OCI-LY3 (cell line): ENCODE results near the gene PIWIL1.

Experiments
- H2AFZ ChIP-seq: fragments of 200-600, 300-600 bp; shearing (Covaris generic); 2 replicates; pipeline ENCODE4 v1.6.0; 2014; ENCODE audit warnings: antibody characterized with exemption, low read depth, low read length
- H3K27ac ChIP-seq: fragments of 200-600, 300-600 bp; sonication (generic); 2 replicates; pipeline ENCODE4 v1.5.1; 2014; ENCODE audit warnings: mild to moderate bottlenecking, low read length, moderate library complexity, mixed read lengths
- H3K27me3 ChIP-seq: fragments of 200-600, 300-600 bp; sonication (generic); 2 replicates; pipeline ENCODE4 v1.6.1; 2014; ENCODE audit warnings: low read depth, low read length, mixed read lengths
- H3K36me3 ChIP-seq: fragments of 200-600, 300-600 bp; sonication (generic); replicated peaks from 2 replicates; pipeline ENCODE3; 2014; ENCODE audit warnings: low read depth, low read length, mixed read lengths
- H3K4me1 ChIP-seq: fragments of 300-600, 200-600 bp; sonication (generic); 2 replicates; pipeline ENCODE4 v1.6.1; 2014; ENCODE audit warnings: low read length, mixed read lengths
- H3K4me2 ChIP-seq: fragments of 200-600, 300-600 bp; sonication (generic); 2 replicates; pipeline ENCODE4 v1.6.1; 2014; ENCODE audit warnings: low read length, mixed read lengths
- H3K4me3 ChIP-seq: fragments of 300-600, 200-600 bp; sonication (generic); 2 replicates; pipeline ENCODE4 v1.5.1; 2014; ENCODE audit warnings: antibody characterized with exemption, mild to moderate bottlenecking, low read length, moderate library complexity
- H3K79me2 ChIP-seq: fragments of 300-600, 200-600 bp; shearing (Covaris generic); 2 replicates; pipeline ENCODE4 v1.6.1; 2014; ENCODE audit warnings: mild to moderate bottlenecking, low read length, mixed read lengths
- H3K9ac ChIP-seq: fragments of 300-600, 200-600 bp; shearing (Covaris generic); 2 replicates; pipeline ENCODE4 v1.6.0; 2014; ENCODE audit warnings: mild to moderate bottlenecking, low read length, moderate library complexity
- H3K9me3 ChIP-seq: fragments of 200-600, 300-600 bp; shearing (Covaris generic); 2 replicates; pipeline ENCODE4 v1.6.1; 2014; ENCODE audit warnings: low read length, mixed read lengths; ENCODE audit not compliant: insufficient read depth
- H4K20me1 ChIP-seq: fragments of 200-600, 300-600 bp; sonication (generic); 2 replicates; pipeline ENCODE4 v1.6.1; 2016; ENCODE audit warnings: low read length, mixed read lengths; ENCODE audit not compliant: insufficient read depth
- EZH2phosphoT487 ChIP-seq: fragments of 200-600 bp; shearing (Covaris generic); IDR thresholded peaks from 2 replicates; pipeline ENCODE4 v1.6.1; 2018; ENCODE audit warnings: antibody characterized with exemption, mixed run types, low read depth
- TF ChIP-seq, protein P1 (sequence below): fragments of 200-600, 300-600 bp; sonication (generic); IDR thresholded peaks from 2 replicates; pipeline ENCODE4 v1.5.1; 2014; ENCODE audit warnings: antibody characterized with exemption, low read length, low read depth

The PIWIL1 gene

DNA sequence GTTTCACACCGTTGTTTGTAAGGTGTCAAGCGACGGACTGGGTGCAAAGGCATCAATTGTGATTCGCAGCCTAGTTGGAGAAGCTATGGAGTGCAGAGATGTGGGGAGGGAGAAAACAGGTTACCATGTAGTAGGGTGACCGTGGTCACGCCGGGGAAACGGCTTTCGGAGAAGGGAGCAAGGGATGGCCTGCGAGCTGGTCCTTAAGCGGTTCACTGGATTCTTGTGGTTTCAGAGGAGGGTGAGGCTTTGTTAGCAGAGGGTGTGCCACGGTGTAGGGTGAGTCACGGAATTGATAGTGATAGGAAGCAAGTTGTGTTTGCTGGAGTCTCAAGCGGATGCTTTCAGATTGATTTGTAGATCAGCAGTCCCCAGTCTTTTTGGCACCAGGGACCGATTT, 2.3 kb downstream of the PIWIL1 start:
- no peak for TF ChIP-seq EZH2phosphoT487
- TF ChIP-seq, protein P1, sequence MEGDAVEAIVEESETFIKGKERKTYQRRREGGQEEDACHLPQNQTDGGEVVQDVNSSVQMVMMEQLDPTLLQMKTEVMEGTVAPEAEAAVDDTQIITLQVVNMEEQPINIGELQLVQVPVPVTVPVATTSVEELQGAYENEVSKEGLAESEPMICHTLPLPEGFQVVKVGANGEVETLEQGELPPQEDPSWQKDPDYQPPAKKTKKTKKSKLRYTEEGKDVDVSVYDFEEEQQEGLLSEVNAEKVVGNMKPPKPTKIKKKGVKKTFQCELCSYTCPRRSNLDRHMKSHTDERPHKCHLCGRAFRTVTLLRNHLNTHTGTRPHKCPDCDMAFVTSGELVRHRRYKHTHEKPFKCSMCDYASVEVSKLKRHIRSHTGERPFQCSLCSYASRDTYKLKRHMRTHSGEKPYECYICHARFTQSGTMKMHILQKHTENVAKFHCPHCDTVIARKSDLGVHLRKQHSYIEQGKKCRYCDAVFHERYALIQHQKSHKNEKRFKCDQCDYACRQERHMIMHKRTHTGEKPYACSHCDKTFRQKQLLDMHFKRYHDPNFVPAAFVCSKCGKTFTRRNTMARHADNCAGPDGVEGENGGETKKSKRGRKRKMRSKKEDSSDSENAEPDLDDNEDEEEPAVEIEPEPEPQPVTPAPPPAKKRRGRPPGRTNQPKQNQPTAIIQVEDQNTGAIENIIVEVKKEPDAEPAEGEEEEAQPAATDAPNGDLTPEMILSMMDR = no peak

DNA sequence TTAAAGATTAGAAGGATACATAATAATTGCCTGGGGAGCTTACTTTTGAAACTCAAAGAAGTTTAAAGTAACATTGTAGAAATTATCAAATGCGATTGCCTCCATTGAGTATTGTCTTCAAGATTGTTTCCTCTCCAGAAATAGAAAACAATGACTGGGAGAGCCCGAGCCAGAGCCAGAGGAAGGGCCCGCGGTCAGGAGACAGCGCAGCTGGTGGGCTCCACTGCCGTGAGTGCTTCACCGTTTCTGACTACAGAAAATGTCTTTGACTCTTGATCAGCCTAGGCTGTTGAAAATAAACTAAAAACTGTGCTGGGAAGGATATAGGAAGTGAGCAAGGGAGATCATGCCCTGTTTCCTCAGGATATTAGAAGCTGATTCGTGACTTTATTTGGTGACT, 4.8 kb downstream of the PIWIL1 start:
- Histone ChIP-seq H3K36me3 (no peaks in the 10 kb centered on the region), H3K4me2 (no peak overlapping the region), H3K27ac (no peak overlapping the region), H3K27me3 (no peaks in the 10 kb centered on the region), H3K4me3 (no peak overlapping the region), H3K9me3 (no peaks in the 10 kb centered on the region), H3K9ac (no peak overlapping the region), H4K20me1 (no peaks in the 10 kb centered on the region), H3K4me1 (no peaks in the 10 kb centered on the region), H3K79me2 (no peaks in the 10 kb centered on the region), H2AFZ (no peak overlapping the region)
- TF ChIP-seq EZH2phosphoT487 = no peak
- TF ChIP-seq, protein P1 = no peak

More for the DNA sequence above, 2.3 kb downstream of the PIWIL1 start:
- Histone ChIP-seq H3K79me2 (no peaks in the 10 kb centered on the region), H3K4me3 (no peak overlapping the region), H4K20me1 (no peaks in the 10 kb centered on the region), H3K9ac (no peak overlapping the region), H3K27me3 (no peaks in the 10 kb centered on the region), H3K4me2 (no peak overlapping the region), H3K27ac (no peak overlapping the region), H3K36me3 (no peaks in the 10 kb centered on the region), H3K9me3 (no peaks in the 10 kb centered on the region), H3K4me1 (no peaks in the 10 kb centered on the region), H2AFZ (no peak overlapping the region)

DNA sequence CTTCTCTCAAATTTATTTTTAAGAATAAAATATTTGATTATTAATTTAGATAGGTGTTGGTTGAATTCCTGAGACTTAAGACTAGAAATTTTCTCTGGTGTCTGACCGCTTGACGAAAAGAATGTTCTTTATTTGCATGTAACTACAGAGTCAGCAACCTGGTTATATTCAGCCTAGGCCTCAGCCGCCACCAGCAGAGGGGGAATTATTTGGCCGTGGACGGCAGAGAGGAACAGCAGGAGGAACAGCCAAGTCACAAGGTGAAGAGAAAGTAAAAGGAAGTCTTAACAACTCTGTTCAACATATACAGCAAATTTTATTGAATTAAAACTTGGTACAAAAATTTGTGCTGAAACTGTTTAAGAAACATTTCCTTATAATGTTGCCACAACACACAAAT, 5.2 kb downstream of the PIWIL1 start:
- H3K4me2 ChIP-seq = no peak overlapping the region
- H3K27ac ChIP-seq = no peak overlapping the region
- no peaks in the 10 kb centered on the region for H3K27me3 ChIP-seq
- no peaks in the 10 kb centered on the region for H4K20me1 ChIP-seq
- no peak overlapping the region for H3K4me3 ChIP-seq
- H3K9ac ChIP-seq = no peak overlapping the region
- H3K4me1 ChIP-seq = no peaks in the 10 kb centered on the region
- H2AFZ ChIP-seq = no peak overlapping the region
- H3K9me3 ChIP-seq = no peaks in the 10 kb centered on the region
- TF ChIP-seq EZH2phosphoT487 = no peak
- TF ChIP-seq, protein P1 = no peak
- no peaks in the 10 kb centered on the region for H3K36me3 ChIP-seq
- no peaks in the 10 kb centered on the region for H3K79me2 ChIP-seq

DNA sequence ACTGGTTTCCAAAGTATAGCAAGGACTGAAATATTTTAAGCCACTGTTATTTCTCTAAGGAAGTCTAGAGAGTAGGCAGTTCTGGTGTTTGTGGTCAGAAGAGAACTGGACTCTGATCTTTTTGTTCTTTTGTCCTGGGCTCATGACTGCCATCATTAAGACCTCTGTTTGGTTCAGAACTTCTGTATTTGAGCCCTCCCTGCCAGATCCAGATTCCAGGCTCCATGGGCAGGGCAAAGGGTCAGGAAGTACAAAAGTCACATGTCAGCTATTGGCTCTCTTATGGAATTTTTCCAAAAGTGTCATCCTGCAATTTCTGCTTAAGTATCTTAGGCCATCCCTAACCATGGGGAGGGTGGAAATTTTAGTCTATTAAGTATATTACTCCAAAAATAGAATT, 6.8 kb downstream of the PIWIL1 start:
- no peak overlapping the region for H3K9ac ChIP-seq
- no peaks in the 10 kb centered on the region for H3K9me3 ChIP-seq
- TF ChIP-seq, protein P1 = no peak
- H3K36me3 ChIP-seq = no peaks in the 10 kb centered on the region
- no peak overlapping the region for H3K4me3 ChIP-seq
- H4K20me1 ChIP-seq = no peaks in the 10 kb centered on the region
- no peak overlapping the region for H3K4me2 ChIP-seq
- no peaks in the 10 kb centered on the region for H3K79me2 ChIP-seq
- H2AFZ ChIP-seq = no peak overlapping the region
- H3K27me3 ChIP-seq = no peaks in the 10 kb centered on the region
- H3K27ac ChIP-seq = no peak overlapping the region
- no peaks in the 10 kb centered on the region for H3K4me1 ChIP-seq
